Central memory CD4-positive, alpha-beta T cell (primary cell): ENCODE results near the gene SYT13.
A peak's percentile ranks its signal among the peaks of the same experiment; 100 is the strongest.

Source experiments
- DNase-seq: peaks from one replicate; pipeline ENCODE4 v3.0.0; 2022

The SYT13 gene

DNA sequence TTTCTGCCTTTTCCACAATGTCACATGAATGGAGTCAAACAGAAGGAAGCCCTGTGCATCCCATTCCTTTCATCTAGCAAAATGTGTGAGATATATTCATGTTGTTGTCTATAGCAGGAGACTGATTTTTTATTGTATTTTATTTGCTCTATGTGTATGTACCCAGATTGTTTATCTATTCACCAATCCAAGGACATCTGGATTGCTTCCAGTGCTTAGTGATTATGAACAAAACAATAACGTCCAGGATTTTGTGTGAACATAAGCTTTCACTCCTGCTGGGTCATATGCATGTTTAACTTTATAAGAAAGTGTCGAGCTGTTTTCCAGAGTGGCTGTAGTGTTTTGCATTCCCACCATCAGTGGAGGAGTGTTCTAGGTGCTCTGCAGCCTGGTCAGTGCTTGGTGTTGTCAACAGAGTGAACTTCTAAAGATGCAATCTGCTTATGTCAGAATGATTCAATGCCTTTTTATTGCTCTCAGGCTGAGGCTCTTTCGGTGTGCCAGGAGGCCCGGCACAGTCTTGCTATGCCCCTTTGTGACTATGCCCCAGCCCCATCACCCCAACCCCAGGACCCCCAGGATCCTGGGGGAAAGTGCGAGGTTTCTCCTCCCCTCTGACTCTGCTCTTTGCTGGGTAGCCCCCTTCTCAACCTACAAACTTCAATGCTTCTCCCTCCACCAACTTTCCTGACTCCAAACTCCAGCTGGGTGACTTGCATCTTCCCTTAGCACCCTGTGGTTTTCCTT lies 19.9 kb upstream of the SYT13 start:
- DNase-seq = no peak

DNA sequence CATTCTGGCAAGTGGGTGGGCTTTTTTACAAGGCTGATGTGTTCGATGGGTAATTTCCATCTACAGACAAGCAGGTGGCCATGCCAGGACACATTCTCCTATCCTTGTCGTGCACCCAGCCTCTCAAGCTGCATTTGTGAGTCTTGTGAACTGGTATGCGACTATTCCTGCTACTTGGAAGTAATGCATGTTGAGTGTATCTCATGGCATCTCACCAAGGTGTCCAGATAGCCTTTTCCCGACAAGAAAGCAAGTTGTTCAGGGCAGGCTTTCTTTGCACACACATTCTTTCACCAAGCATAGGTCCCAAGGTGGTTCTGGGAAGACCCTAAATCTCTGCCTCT lies 18.8 kb upstream of the SYT13 start:
- no peak for DNase-seq

DNA sequence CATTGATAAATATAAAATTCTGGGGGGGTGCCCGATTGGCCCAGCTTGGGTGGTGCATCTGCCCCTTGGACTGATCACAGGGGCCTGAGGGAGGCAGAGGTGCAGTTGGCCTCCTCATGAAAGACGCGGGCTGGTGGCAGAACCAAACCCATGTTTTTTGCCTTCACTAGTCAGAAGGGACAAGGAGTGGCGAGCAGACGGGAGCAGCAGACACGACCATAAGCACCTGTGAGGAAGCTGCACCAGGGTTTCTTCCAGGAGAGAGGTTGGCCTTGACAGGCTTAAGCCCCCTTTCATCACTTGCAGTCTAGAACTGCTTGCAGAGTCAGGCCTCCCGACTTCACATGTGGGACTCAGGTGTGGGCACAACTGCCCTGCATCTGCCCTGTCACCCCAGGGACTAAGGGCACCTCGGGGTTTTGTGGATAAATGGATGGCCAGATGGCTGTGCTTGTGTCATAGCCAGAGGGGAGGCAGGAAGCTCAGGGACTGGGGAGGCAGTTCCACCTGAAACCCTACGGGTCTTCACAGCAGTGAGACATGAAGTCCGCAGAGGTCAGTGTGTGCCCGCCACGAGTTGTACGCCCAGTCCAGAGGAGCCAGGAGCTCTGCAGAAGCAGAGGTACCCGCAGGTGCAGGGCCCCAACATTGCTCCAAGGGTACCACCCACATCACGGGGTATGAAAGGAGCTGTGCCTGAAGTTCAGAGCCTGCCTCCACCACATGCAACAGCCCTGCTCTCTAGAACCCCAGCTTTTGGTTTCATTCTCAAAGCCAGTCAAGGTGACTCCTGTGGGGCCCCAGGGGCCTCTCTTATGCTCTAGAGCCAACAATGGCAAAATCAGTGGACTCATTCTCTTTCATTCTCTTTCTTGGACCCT lies 18.2 kb upstream of the SYT13 start:
- DNase-seq = no peak

DNA sequence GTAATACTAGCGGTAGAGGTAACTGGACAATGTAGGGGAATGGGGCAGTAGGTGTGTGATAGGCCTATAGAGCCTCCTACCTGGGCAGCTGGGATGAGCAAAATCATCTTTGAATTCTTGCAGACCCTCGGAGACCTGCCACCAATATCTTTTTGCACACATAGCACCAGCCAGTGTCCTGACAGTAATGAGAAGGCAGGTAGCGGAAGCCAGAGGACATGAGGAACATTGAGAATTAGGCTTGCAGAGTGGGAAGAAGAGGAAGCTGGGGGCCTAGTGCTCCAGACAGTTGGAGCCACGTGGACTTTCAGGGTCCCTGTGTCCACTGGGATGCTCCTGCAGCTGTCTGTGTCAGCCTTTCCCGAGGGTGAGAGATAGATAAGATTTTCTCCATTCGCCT lies 17.2 kb upstream of the SYT13 start:
- no peak for DNase-seq

DNA sequence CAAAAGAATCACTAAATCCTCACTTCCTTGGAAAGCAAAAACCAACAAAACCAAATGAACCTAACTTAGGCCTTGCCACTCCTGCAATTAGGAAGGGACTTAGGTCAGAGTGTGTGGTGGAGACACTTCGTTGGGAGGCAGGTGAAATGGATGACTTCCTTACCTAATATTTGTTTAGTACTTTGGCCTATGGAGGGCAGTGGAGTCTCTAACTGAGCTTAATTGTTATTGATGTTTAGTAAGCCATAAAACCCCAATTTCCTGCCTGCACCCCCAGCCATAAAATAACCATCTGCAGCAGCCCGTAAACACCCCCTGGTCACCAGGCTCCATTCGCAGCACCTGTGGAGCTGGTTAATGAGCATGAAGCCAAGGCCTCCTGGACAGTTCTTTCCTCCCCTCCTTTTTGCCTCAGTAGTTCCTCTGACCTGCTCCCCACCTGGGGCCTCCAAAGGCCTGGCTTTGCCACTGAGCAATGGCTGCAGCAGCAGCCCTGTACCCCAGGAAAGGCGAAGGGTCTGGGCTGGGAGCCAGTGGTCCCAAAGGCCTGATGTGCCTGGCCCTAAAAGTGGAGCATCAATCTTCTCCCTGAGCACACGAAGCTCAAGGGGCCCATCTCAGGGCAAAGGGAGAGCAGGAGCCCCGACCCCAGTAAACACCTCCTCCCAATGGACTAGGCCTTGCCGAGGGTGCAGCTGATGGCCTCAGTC lies 15.6 kb upstream of the SYT13 start:
- DNase-seq = no peak

DNA sequence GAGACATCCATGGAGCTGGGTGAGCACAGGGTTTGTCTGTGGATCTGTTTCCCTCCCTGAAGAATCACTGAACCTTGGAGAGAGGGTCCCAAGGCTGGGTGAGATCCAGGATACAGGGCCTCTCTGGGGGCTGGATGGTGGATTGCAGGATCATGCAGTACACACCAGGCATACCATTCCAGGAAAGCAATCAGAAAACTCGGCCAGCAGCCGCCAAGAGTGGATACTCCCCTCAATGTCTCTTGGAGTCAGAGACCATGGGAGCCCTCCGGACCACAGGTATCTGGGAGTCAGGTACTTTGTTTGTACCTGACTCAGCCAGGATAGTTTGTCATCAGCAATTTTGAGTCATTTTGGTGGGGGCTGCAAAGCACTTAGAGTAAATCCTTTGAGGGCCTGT lies 14.6 kb upstream of the SYT13 start:
- DNase-seq = no peak

DNA sequence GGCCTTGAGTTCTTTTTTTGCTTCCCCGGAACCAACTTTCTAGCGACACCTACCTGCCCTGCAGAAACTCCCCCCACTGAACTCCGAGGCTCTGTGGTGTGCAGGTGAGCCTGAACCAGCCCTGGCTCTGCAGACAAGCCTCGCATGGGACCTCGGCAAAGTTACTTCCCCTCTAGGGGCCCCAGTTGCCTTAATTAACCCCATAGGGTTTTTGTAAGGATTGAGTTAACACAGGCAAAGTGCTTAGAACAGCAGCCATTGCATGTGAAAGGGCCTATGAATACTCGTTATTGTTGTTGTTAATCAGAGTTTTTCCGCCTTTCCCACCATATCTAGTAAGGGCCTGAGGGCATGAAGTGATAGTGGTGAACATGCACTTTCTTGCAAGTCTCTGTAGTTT lies 12.6 kb upstream of the SYT13 start:
- no peak for DNase-seq

DNA sequence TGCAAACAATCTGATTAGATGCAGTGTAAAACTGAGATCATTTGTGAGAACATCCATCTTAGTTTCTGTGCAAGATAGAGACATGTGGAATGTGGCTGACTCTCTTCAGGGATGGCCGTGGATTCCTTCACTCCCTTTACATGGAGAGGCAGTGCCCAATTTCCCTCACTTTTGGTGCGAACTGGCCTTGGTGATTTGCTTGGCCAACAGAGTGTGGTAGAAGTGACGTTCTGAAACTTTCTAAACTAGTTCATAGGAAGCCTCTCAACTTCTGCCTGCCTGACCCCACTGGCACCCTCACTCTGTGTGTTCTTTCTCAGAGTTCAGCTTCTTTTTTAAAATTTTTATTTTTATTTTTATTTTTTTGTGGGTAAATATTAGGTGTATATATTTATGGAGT lies 9.9 kb upstream of the SYT13 start:
- DNase-seq = no peak

DNA sequence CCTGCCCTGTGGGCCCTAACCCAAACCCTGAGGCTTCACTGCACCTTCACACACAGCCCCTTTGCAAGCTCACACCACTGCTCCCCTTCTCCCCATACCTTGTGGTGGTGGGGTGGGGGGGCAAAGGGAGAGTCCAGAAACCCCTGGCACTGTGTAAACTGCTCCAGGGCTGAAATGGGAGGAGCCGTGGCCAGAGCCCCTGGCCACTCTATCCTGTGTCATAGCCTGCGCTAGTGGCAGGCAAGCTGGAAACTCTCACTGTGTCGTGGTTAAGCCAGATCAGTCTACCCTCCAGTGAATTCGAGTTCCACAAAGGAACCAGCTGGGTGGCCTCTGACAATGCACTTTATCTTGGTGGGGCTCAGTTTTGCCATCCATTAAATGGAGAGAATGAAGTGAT lies 8.4 kb upstream of the SYT13 start:
- DNase-seq = no peak

DNA sequence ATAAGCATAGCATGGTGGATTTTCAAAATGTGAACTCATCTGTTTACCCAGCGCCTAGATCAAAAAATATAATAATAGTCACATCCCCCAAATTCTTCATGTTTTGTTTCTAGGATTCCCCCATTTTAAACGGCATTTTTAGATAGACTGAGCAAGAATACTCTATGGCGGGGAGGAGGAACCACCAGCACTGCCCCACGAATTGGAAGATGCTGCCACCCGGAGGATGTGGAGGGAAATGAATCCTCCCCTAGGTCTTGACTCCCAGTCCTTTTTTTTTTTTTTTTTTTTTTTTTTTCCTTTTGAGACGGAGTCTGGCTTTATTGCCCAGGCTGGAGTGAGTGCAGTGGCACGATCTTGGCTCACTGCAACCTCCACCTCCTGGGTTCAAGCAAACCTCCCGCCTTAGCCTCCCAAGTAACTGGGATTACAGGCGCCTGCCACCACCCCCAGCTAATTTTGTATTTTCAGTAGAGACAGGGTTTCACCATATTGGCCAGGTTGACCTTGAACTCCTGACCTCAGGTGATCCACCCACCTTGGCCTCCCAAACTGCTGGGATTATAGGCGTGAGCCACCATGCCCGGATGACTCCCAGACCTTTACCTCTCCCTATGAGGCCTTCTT lies 7.5 kb upstream of the SYT13 start:
- peak; percentile 47 for DNase-seq

DNA sequence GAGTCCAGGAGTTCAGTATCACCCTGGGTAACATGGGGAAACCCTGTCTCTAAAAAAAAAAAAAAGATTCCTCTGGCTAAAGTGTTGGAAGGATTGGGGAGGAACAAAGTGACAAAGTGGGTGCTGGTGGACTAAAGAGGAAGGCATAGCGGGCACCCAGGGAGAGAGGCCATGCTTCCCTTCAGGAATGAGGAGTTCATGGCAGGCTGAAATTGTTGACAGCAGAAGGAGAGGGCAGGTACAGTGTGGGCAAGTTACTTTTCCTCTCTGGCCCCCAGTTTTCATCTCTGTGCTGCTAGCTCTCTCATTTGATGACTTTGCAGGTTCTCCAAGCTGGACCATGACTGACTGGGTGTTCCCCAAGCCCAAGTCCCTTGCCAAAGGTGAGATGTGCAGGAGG lies 4.4 kb upstream of the SYT13 start:
- no peak for DNase-seq

DNA sequence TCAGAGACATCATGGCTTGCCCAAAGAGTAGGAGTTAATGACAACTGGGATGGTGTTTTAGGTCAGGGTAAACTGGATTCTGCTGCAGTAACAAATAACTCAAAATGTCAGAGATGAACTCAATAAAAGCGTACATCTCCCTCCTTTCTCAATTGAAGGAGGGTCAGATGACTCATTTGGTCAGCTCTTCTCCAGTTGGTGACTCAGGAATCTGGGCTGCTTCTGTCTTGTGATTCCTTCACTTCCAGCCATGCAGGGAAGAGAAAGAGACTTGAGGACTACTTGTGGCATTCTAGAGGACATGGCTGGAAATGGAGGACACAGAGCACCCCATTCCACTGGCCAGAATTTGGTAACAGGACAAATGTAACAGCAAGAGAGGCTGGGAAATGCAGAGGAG lies 3.2 kb upstream of the SYT13 start:
- DNase-seq = no peak

DNA sequence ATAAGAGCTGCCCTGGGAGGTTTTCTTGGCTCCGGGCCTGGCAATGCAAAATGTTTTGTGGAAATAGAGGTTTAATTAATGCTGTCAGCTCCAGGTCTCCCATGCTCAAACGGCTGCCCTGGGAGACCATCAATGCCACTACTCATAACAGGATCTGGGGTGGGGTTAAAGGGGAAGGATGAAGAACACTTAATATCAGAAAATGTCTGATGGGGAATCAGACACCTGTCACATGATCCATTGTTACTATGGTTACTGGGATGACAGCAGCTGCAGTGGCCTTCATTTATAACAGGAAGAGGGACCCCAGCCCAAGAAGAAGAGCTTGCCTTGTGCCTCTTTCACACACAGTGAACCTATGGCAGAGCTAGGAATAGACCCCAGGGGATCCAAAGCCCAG lies 2.2 kb upstream of the SYT13 start:
- DNase-seq = no peak

DNA sequence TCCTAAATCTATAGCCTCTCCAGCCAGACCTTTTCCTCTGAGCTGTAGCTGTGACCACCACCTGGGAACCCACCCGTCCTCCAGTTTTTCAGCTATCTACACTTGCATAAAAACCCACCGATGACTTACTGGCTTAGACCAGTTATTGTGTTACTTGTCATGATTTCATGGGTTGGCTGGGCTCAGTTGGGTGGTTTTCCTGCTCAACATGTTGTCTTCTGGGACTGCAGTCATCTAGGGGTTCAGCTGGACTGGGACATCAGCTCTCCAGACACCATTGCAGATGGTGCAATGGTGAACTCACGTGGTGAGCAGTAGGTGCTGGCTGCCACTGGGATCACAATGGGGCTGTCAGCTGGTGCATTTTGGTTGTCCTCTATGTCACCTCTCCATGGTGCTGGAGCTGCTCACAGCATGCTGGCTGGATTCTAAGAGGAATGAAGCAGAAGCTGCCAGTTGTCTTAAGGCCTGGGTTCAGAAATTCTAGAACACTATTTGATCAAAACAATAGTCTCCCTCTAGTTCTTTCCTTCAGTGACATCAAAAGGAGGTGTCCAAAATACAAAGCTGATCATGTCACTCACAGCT lies 1.3 kb upstream of the SYT13 start:
- no peak for DNase-seq

DNA sequence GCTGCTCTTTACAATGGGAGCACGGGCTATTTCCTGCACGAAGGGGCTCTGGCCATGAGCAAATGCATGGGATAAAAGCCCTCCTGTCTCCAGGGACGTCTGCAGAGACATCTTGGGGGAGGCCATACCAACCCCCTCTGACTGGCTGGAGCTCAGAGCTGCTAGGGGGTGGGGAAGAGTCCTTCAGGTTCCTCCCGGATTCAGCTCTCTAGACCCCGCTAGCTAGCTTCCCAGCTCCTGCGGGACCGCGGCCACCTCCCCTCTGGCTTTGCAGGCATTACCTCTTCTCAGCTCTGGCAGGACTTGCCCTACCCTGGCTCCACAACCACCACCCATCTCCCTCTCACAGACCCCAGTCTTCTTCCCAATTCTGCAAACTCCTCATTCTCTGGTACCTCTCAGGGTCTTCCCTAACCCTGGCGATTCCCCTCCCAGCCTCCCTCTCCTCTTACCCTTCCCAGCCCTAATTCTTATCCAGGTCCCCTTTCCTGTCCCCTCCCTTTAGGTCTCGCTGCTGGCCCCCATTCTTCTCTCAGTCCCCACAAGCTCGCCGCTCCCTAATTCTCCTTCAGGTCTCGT lies 802 bp downstream of the SYT13 start:
- DNase-seq = no peak

DNA sequence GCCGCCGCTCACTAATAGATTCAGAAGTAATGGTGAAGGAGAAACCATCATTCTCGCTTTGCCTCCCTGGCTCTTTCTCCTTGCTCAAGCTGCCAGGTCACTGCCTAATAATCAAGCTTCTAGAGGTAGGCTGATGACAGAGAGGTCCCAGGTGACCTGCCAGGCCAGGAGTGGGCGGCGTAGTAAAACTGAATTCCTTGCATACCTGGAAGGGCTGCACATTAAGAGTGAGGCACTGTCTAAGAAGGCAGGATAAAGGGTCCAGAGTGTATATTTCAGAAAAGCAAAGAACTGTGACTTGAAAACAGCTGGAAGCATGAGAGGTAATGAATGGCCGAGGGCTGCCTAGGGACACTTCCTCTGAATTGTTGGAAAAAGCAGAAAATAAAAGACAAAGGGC lies 4.1 kb downstream of the SYT13 start:
- DNase-seq = no peak

DNA sequence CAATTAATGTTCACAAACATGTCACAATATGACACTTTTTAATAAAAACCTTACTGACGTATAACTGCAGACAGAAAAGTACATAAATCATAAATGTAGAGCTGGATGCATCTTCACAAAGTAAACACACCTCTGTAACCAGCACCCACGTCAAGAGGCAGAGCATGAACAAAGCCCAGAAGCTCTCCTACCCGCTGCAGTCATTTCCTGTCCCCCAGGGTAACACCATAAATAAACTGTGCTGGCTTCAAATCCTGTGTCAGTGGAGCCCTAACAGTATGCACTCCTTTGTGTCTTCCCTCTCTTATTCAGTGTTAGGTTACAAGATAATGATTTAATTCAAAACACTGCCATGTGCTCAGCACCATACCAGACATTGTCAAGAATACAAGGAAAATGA lies 5.7 kb downstream of the SYT13 start:
- DNase-seq = peak; percentile 9

DNA sequence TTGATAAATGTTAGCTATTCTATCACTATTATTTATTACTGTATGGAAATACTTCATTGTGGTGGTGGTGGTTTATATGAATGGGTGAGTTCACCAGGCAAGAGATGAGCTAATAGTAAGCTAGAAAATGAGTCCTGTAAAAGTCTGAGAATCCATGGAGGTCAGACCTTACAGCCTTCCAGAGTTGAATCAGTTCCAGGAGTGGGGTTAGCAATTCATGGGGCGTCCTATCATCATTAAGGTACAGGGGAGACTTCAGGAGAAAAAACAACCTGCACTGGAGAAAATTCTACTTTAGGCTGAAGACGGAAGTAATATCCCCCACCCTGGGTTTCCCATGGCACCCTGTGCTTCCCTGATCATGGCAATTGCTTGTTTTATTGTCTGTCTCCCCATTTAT lies 6.5 kb downstream of the SYT13 start:
- DNase-seq = no peak

DNA sequence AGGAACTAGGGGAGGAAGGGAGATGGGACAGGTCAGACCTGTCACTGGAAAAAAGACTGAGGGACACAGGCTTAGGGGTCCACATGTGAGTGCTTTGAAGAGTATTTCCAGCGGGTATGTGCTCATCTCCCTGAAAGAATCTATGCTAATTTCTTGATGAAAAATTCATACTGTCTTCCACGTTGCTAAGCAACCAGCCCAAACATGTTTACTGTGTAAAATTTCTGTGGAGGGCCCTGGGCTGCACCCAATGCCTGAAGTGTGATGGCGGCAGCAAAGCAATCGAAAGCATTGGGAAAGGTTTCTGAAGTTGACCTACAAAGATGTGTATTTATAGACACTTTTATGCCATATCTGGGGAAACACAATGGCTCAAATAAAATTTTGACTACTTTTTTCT lies 7.4 kb downstream of the SYT13 start:
- DNase-seq = no peak

DNA sequence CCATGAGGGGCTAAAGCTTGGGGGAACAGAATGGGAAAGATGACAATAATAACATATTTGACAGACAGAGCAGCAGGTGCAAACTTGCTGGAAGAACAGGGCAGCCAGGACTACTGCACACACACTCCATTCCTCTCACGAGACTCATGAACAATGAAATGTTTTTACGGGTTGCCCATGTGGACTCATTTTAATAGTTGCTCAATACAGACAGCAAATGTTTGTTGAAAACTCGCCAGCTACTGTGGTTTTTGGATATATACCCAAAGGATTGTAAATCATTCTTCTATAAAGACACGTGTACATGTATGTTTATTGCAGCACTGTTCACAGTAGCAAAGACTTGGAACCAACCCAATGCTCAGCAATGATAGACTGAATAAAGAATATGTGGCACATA lies 10.3 kb downstream of the SYT13 start:
- no peak for DNase-seq

DNA sequence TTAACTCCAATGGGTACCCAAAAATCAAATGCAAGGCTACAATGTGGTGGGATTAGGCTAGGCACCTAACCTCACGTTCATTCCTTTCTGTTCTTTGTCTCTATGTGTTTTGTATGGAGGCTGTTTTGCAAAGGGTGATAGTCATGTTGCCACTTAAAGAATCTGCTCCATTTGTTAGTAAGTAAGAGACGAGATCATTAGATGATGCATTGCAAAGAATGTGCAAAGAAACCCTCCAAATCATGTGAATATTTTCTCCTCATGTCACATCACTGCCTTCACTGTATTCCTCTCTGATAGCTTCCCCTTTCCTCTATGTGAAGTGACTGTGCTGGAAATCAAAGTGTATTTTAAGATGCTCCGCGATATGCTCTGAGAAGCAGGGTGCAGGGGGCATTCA lies 11.9 kb downstream of the SYT13 start:
- DNase-seq = no peak

DNA sequence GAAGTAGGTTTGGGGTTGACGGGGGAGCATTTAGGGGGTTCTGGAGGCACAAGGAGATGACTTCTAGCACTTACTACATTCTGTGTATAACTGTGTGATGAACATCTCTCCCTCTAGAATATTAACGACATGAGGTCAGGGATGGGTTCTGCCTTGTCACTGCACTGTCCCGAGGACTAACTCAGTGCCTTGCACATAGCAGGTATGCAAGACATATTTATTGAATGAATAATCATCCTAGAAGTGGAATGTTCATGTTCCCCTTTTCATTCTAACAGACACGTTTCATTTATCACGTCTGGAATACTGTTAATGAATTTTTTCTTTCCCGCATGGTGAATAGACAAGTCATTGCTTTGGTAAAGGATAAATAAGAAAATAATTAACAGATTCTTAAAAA lies 12.6 kb downstream of the SYT13 start:
- DNase-seq = no peak

DNA sequence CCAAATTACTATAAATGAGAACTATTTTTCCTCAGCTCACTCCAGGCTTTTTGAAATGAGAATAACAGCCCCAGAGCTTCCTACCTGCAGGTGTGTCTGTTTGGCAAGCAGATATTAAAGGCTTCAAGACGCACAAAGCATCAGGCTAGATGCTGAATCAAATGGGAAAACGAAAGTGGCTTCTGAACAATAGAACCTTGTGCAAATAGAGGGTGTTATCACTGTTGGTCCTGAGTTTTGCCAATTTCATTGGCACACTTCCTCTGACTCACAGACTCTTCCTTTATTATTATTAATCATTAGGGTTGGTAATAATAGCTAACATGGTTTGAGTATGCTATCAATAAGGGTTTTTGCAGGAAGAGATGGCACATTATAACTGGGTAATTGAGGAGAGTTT lies 13.4 kb downstream of the SYT13 start:
- DNase-seq = no peak
